Astrocyte of the hippocampus (primary cell): ENCODE measurements around the gene PLCL2.

ENCODE experiments used
- DNase-seq: peaks from one replicate; pipeline ENCODE4 v3.0.0; 2011; ENCODE audit warnings: low read depth, low spot score

PLCL2 gene

GRCh38 chr3:16884748-16885592 lies at the start of gene PLCL2:
PLCL2 (plus strand) TSS chr3:16884955; CDS start chr3:16885040, 85 bp downstream.
- DNase-seq: peak; percentile 68

GRCh38 chr3:16836505-16837237 lies 48.1 kb upstream of the PLCL2 start:
- peak; percentile 62 for DNase-seq

GRCh38 chr3:16837602-16838001 lies 47.2 kb upstream of the PLCL2 start:
- no peak for DNase-seq

- DNase-seq: no peak
Measured at GRCh38 chr3:16838561-16838960, 46.2 kb upstream of the PLCL2 start.

- no peak for DNase-seq
Measured at GRCh38 chr3:16839271-16840100, 45.3 kb upstream of the PLCL2 start.

GRCh38 chr3:16840101-16840424 lies 44.7 kb upstream of the PLCL2 start:
- DNase-seq: no peak

- no peak for DNase-seq
Measured at GRCh38 chr3:16841041-16841753, 43.6 kb upstream of the PLCL2 start.

- no peak for DNase-seq
Measured at GRCh38 chr3:16841904-16842271, 42.9 kb upstream of the PLCL2 start.

GRCh38 chr3:16842272-16843270 lies 42.2 kb upstream of the PLCL2 start:
- DNase-seq: no peak

GRCh38 chr3:16844222-16844621 lies 40.5 kb upstream of the PLCL2 start:
- DNase-seq: no peak

GRCh38 chr3:16844791-16845190 lies 40.0 kb upstream of the PLCL2 start:
- DNase-seq: no peak

- DNase-seq: no peak
Measured at GRCh38 chr3:16846373-16847080, 38.2 kb upstream of the PLCL2 start.

GRCh38 chr3:16848007-16848406 lies 36.7 kb upstream of the PLCL2 start:
- DNase-seq: no peak

- peak; percentile 66 for DNase-seq
Measured at GRCh38 chr3:16849229-16849628, 35.5 kb upstream of the PLCL2 start.

GRCh38 chr3:16849795-16850194 lies 35.0 kb upstream of the PLCL2 start:
- DNase-seq: peak; percentile 18

- no peak for DNase-seq
Measured at GRCh38 chr3:16855497-16855896, 29.3 kb upstream of the PLCL2 start.

- DNase-seq: no peak
Measured at GRCh38 chr3:16860234-16860633, 24.5 kb upstream of the PLCL2 start.

GRCh38 chr3:16861432-16861831 lies 23.3 kb upstream of the PLCL2 start:
- no peak for DNase-seq

- peak; percentile 59 for DNase-seq
Measured at GRCh38 chr3:16864610-16865313, 20.0 kb upstream of the PLCL2 start.
